MG63 (cell line): ENCODE results near the gene ISG20. TPM values are rescaled to one million over a fixed set of nuclear protein-coding genes. Genes with fewer than 3 reads are reported as not detected.

ENCODE experiments used
- DNase-seq: peaks from one replicate; pipeline ENCODE4 v3.0.0-alpha.2; 2020
- H3K27me3 ChIP-seq: fragments of 250-450 bp; sonication (Bioruptor Pico); 2 replicates; pipeline ENCODE4 v1.5.1; 2020; ENCODE audit warnings: mild to moderate bottlenecking, moderate library complexity
- H3K36me3 ChIP-seq: fragments of 250-450 bp; sonication (Bioruptor Pico); 2 replicates; pipeline ENCODE4 v1.5.1; 2020; ENCODE audit warnings: mild to moderate bottlenecking, moderate library complexity
- H3K4me3 ChIP-seq: fragments of 250-450 bp; sonication (Bioruptor Pico); 2 replicates; pipeline ENCODE4 v1.5.1; 2020; ENCODE audit warnings: mild to moderate bottlenecking, moderate library complexity
- H3K9me3 ChIP-seq: fragments of 250-450 bp; sonication (Bioruptor Pico); 2 replicates; pipeline ENCODE4 v1.5.1; 2020; ENCODE audit warnings: mild to moderate bottlenecking, moderate library complexity
- total RNA-seq: library from RNA; depleted of rRNA; stranded (reverse); fragments of >200 nt; shearing (Covaris generic); gene quantifications from 2 replicates; pipeline ENCODE4 v1.2.3, GENCODE V29; 2014; ENCODE audit warnings: low replicate concordance

ISG20 gene
- total RNA-seq, 1 experiment from 2014 or later = 19.2 TPM

- Histone ChIP-seq H3K36me3 (no peaks in the 10 kb centered on the region), H3K9me3 (no peaks in the 10 kb centered on the region), H3K27me3 (0 out of 2 replicates have a peak, but pooled peaks cover 2% of the 10 kb centered on the region), H3K4me3 (no peak overlapping the region)
- no peak for DNase-seq
These were observed 23.3 kb upstream of the ISG20 start for GRCh38 chr15:88615303-88616107.

- H3K27me3 ChIP-seq = no peaks in the 10 kb centered on the region
- DNase-seq = no peak
- no peaks in the 10 kb centered on the region for H3K9me3 ChIP-seq
- no peaks in the 10 kb centered on the region for H3K36me3 ChIP-seq
- no peak overlapping the region for H3K4me3 ChIP-seq
These were observed 22.6 kb upstream of the ISG20 start for GRCh38 chr15:88616240-88616639.

GRCh38 chr15:88617031-88617722 lies 21.6 kb upstream of the ISG20 start:
- no peak for DNase-seq
- Histone ChIP-seq H3K36me3 (peaks cover 3% of the 10 kb centered on the region), H3K4me3 (no peak overlapping the region)

GRCh38 chr15:88617790-88618189 lies 21.0 kb upstream of the ISG20 start:
- H3K9me3 ChIP-seq = no peaks in the 10 kb centered on the region
- DNase-seq = no peak
- H3K27me3 ChIP-seq = no peaks in the 10 kb centered on the region
- H3K4me3 ChIP-seq = no peak overlapping the region
- peaks cover 7% of the 10 kb centered on the region for H3K36me3 ChIP-seq

More at GRCh38 chr15:88617031-88617722, 21.6 kb upstream of the ISG20 start:
- Histone ChIP-seq H3K27me3 (no peaks in the 10 kb centered on the region), H3K9me3 (no peaks in the 10 kb centered on the region)

GRCh38 chr15:88618686-88619085 lies 20.1 kb upstream of the ISG20 start:
- Histone ChIP-seq H3K4me3 (no peak overlapping the region), H3K36me3 (peaks cover 13% of the 10 kb centered on the region), H3K9me3 (no peaks in the 10 kb centered on the region), H3K27me3 (no peaks in the 10 kb centered on the region)
- DNase-seq = no peak

GRCh38 chr15:88619796-88620195 lies 19.0 kb upstream of the ISG20 start:
- no peaks in the 10 kb centered on the region for H3K27me3 ChIP-seq
- no peak for DNase-seq
- no peaks in the 10 kb centered on the region for H3K9me3 ChIP-seq
- H3K36me3 ChIP-seq = peaks cover 23% of the 10 kb centered on the region
- H3K4me3 ChIP-seq = no peak overlapping the region

GRCh38 chr15:88620995-88621772 lies 17.6 kb upstream of the ISG20 start, which contains the start of gene AEN:
AEN (plus strand) TSS chr15:88621340; CDS start chr15:88626210, 4,870 bp downstream.
- Histone ChIP-seq H3K9me3 (no peaks in the 10 kb centered on the region), H3K36me3 (peaks cover 33% of the 10 kb centered on the region), H3K27me3 (no peaks in the 10 kb centered on the region), H3K4me3 (peak within 1 kb of the TSS; percentile 75)
- DNase-seq = peak; percentile 97

- peak; percentile 33 for DNase-seq
- H3K9me3 ChIP-seq = no peaks in the 10 kb centered on the region
- peaks cover 41% of the 10 kb centered on the region for H3K36me3 ChIP-seq
- peak overlapping the region; percentile 75 for H3K4me3 ChIP-seq
- no peaks in the 10 kb centered on the region for H3K27me3 ChIP-seq
These were observed 16.8 kb upstream of the ISG20 start for GRCh38 chr15:88621789-88622604.

GRCh38 chr15:88622605-88622975 lies 16.2 kb upstream of the ISG20 start:
- no peak for DNase-seq
- Histone ChIP-seq H3K4me3 (peak overlapping the region; percentile 75), H3K36me3 (peaks cover 47% of the 10 kb centered on the region), H3K9me3 (no peaks in the 10 kb centered on the region), H3K27me3 (no peaks in the 10 kb centered on the region)

GRCh38 chr15:88623061-88623460 lies 15.8 kb upstream of the ISG20 start:
- Histone ChIP-seq H3K27me3 (no peaks in the 10 kb centered on the region), H3K4me3 (peak overlapping the region; percentile 75), H3K9me3 (no peaks in the 10 kb centered on the region), H3K36me3 (peaks cover 52% of the 10 kb centered on the region)
- peak; percentile 90 for DNase-seq

- peak overlapping the region; percentile 5; the same call in 1 of the 2 replicates for H3K4me3 ChIP-seq
- no peaks in the 10 kb centered on the region for H3K27me3 ChIP-seq
- no peak for DNase-seq
- H3K36me3 ChIP-seq = peaks cover 58% of the 10 kb centered on the region
- H3K9me3 ChIP-seq = no peaks in the 10 kb centered on the region
These were observed 15.2 kb upstream of the ISG20 start for GRCh38 chr15:88623632-88624031.

GRCh38 chr15:88624156-88624970 lies 14.5 kb upstream of the ISG20 start:
- no peak overlapping the region for H3K4me3 ChIP-seq
- no peaks in the 10 kb centered on the region for H3K27me3 ChIP-seq
- peaks cover 65% of the 10 kb centered on the region for H3K36me3 ChIP-seq
- DNase-seq = no peak
- no peaks in the 10 kb centered on the region for H3K9me3 ChIP-seq

- Histone ChIP-seq H3K36me3 (peaks cover 72% of the 10 kb centered on the region), H3K9me3 (no peaks in the 10 kb centered on the region), H3K4me3 (no peak overlapping the region), H3K27me3 (no peaks in the 10 kb centered on the region)
- DNase-seq = no peak
These were observed 13.8 kb upstream of the ISG20 start for GRCh38 chr15:88624971-88625490.

- DNase-seq = no peak
- Histone ChIP-seq H3K27me3 (no peaks in the 10 kb centered on the region), H3K36me3 (peaks cover 83% of the 10 kb centered on the region), H3K9me3 (no peaks in the 10 kb centered on the region), H3K4me3 (no peak overlapping the region)
These were observed 12.7 kb upstream of the ISG20 start for GRCh38 chr15:88625943-88626741.

GRCh38 chr15:88627463-88627862 lies 11.4 kb upstream of the ISG20 start:
- Histone ChIP-seq H3K27me3 (no peaks in the 10 kb centered on the region), H3K36me3 (peaks cover 86% of the 10 kb centered on the region), H3K4me3 (no peak overlapping the region), H3K9me3 (no peaks in the 10 kb centered on the region)
- DNase-seq = no peak
